ENCODE measurements around the gene EIF4ENIF1.
"Not testable (repeated sequence)": the region's sequence is repeated elsewhere in the genome, so short reads cannot be mapped to it uniquely, and the experiment has no call there.

Gene EIF4ENIF1

DNA sequence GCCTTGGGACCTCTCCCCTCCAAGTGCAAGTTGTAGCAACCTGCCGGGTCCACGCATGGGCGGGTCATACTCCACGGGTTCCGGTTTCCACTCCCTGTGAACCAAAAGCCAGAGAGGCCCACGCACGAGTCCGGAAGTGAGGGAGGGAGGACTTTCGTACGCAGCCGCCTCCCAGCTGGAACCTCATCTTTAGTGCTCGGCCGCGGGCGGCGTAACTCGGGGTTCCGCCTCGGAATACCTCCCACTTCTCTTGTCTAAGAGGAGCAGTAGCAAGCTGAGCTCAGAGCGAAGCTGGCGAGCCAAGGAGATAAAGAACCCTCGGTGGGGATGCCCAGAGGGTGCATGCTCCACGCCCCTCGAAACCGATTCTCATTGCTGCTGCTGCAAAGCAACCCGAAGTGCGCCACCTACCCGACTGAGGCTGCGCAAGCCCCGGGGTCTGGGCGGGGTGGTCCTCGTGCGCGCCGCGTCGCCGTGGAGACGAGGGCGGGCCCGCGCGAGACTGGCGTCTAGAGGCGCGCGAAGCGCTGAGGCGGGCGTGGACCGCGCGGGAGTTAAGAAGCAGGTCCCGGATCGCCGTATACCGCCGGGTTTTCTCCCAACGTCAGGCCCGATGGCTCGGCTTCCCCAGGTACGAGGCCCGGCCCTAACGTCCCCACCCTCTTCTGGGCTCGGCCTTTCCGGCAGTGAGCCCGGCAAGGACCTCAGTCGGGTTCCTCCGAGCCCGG, 6.5 kb upstream of the EIF4ENIF1 start, which contains the start of gene SFI1:
TSS of gene SFI1 (plus strand) at position 530 of the 728 bp plus-strand sequence. CDS start 11,749 bp downstream, outside the sequence.
- peaks cover 17% of the 10 kb centered on the region for H3K4me1 ChIP-seq (ENCODE audit: low read length)
- peaks cover 35% of the 10 kb centered on the region for H3K79me2 ChIP-seq (ENCODE audit: low read length)
- no peaks in the 10 kb centered on the region for H3K9me3 ChIP-seq (replicated peaks; ENCODE audit: insufficient read depth, low read length)
- peak within 1 kb of the TSS; percentile 96 for H3K4me3 ChIP-seq (ENCODE audit: low read length)
- no peaks in the 10 kb centered on the region for H3K9me2 ChIP-seq (replicated peaks; ENCODE audit: insufficient read depth, low read length)
- peak within 1 kb of the TSS; percentile 79 for H3K4me2 ChIP-seq (ENCODE audit: low read depth, low read length)
- peak within 1 kb of the TSS; percentile 70 for H3K27ac ChIP-seq (ENCODE audit: low read length)
- H3K9ac ChIP-seq (ENCODE audit: low read length): peak within 1 kb of the TSS; percentile 78
- DNase-seq: peak; percentile 96
- H3K27me3 ChIP-seq (replicated peaks; ENCODE audit: insufficient read depth, low read length): no peaks in the 10 kb centered on the region
- H3K36me3 ChIP-seq (replicated peaks; ENCODE audit: insufficient read depth, low read length): no peaks in the 10 kb centered on the region
- TF ChIP-seq CTCF (IDR thresholded peaks at IDR 0.05; ENCODE audit: low read length): peak; percentile 28
- TF ChIP-seq EZH2phosphoT487 (IDR thresholded peaks at IDR 0.05; ENCODE audit: low read length): no peak
- peak within 1 kb of the TSS; percentile 94 for H2AFZ ChIP-seq (ENCODE audit: low read length)
- peaks cover 35% of the 10 kb centered on the region for H3F3A ChIP-seq (ENCODE audit: insufficient read depth, low read length)
- no peaks in the 10 kb centered on the region for H4K20me1 ChIP-seq (ENCODE audit: insufficient read depth, low read length)

DNA sequence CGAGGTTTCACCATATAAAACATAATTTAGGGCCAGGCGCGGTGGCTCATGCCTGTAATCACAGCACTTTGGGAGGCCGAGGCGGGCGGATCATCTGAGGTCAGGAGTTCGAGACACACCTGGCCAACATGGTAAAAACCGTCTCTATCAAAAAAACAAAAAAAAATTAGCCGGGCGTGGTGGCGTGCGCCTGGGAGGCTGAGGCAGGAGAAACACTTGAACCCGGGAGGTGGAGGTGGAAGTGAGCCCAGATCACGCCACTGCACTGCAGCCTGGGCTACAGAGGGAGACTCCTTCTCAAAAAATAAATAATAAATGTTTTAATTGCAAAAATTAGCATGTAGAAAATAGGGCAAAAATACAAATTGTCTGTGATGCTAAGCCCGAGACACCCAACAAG, 5.7 kb upstream of the EIF4ENIF1 start:
- TF ChIP-seq EZH2 (optimal IDR thresholded peaks at IDR 0.05; ENCODE audit: low read depth, low read length) (no peak), EZH2phosphoT487 (IDR thresholded peaks at IDR 0.05; ENCODE audit: low read length) (no peak), CTCF (IDR thresholded peaks at IDR 0.05; ENCODE audit: low read length) (no peak)
- H3K4me1 ChIP-seq (ENCODE audit: low read length): peaks cover 23% of the 10 kb centered on the region
- no peaks in the 10 kb centered on the region for H3K9me3 ChIP-seq (replicated peaks; ENCODE audit: insufficient read depth, low read length)
- no peaks in the 10 kb centered on the region for H4K20me1 ChIP-seq (ENCODE audit: insufficient read depth, low read length)
- H3K79me2 ChIP-seq (ENCODE audit: low read length): peaks cover 37% of the 10 kb centered on the region
- H3K4me3 ChIP-seq (ENCODE audit: low read length): peak overlapping the region; percentile 96
- no peak for DNase-seq
- H3F3A ChIP-seq (ENCODE audit: insufficient read depth, low read length): peaks cover 43% of the 10 kb centered on the region
- peak overlapping the region; percentile 94 for H2AFZ ChIP-seq (ENCODE audit: low read length)
- no peaks in the 10 kb centered on the region for H3K27me3 ChIP-seq (replicated peaks; ENCODE audit: insufficient read depth, low read length)
- H3K9ac ChIP-seq (ENCODE audit: low read length): peak overlapping the region; percentile 78; the same call in 1 of the 2 replicates
- H3K9me2 ChIP-seq (replicated peaks; ENCODE audit: insufficient read depth, low read length): no peaks in the 10 kb centered on the region
- peak overlapping the region; percentile 70; the same call in 1 of the 2 replicates for H3K27ac ChIP-seq (ENCODE audit: low read length)
- H3K4me2 ChIP-seq (ENCODE audit: low read depth, low read length): peak overlapping the region; percentile 79; the same call in 1 of the 2 replicates
- no peaks in the 10 kb centered on the region for H3K36me3 ChIP-seq (replicated peaks; ENCODE audit: insufficient read depth, low read length)

GRCh38 chr22:31493355-31493754, 3.7 kb upstream of the EIF4ENIF1 start:
- not testable (repeated sequence) for H3K4me2 ChIP-seq (ENCODE audit: low read depth, low read length); H3K9ac ChIP-seq (ENCODE audit: low read length)

DNA sequence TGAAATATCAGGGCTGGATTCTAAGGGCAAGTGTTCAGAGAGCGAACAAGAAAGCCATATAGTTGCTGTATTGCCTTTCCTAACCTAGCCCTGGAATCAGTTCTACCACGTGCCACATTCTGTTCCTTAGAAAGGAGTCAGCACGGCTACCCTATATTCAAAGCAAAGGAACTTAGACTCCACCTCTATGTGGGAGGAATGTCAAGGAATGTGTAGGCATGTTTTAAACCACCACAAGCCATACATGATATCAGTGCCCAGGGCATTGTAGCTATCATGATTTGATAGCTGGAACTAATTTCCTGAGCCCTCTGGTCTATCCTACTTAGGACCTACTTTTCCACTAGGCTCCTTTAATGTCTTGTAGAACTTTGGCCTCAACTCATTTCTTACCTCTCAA, 2.5 kb upstream of the EIF4ENIF1 start:
- Histone ChIP-seq H3K4me3 (ENCODE audit: low read length) (no peak overlapping the region), H4K20me1 (ENCODE audit: insufficient read depth, low read length) (no peaks in the 10 kb centered on the region), H3K27me3 (replicated peaks; ENCODE audit: insufficient read depth, low read length) (no peaks in the 10 kb centered on the region), H3K4me2 (ENCODE audit: low read depth, low read length) (no peak overlapping the region), H3K36me3 (replicated peaks; ENCODE audit: insufficient read depth, low read length) (0 out of 2 replicates have a peak, but pooled peaks cover 2% of the 10 kb centered on the region), H2AFZ (ENCODE audit: low read length) (no peak overlapping the region), H3K4me1 (ENCODE audit: low read length) (peaks cover 24% of the 10 kb centered on the region), H3K9me3 (replicated peaks; ENCODE audit: insufficient read depth, low read length) (no peaks in the 10 kb centered on the region), H3K79me2 (ENCODE audit: low read length) (peaks cover 32% of the 10 kb centered on the region), H3K9ac (ENCODE audit: low read length) (no peak overlapping the region), H3K27ac (ENCODE audit: low read length) (no peak overlapping the region), H3F3A (ENCODE audit: insufficient read depth, low read length) (peaks cover 56% of the 10 kb centered on the region), H3K9me2 (replicated peaks; ENCODE audit: insufficient read depth, low read length) (no peaks in the 10 kb centered on the region)
- TF ChIP-seq EZH2phosphoT487 (IDR thresholded peaks at IDR 0.05; ENCODE audit: low read length) (no peak), CTCF (IDR thresholded peaks at IDR 0.05; ENCODE audit: low read length) (no peak), EZH2 (optimal IDR thresholded peaks at IDR 0.05; ENCODE audit: low read depth, low read length) (no peak)
- DNase-seq: no peak

More at GRCh38 chr22:31493355-31493754, 3.7 kb upstream of the EIF4ENIF1 start:
- H3K36me3 ChIP-seq (replicated peaks; ENCODE audit: insufficient read depth, low read length); H4K20me1 ChIP-seq (ENCODE audit: insufficient read depth, low read length); H3K27me3 ChIP-seq (replicated peaks; ENCODE audit: insufficient read depth, low read length); H3K27ac ChIP-seq (ENCODE audit: low read length); H3K9me2 ChIP-seq (replicated peaks; ENCODE audit: insufficient read depth, low read length); H3K4me3 ChIP-seq (ENCODE audit: low read length); DNase-seq; H3K9me3 ChIP-seq (replicated peaks; ENCODE audit: insufficient read depth, low read length); H2AFZ ChIP-seq (ENCODE audit: low read length): not testable (repeated sequence)
- Histone ChIP-seq H3K79me2 (ENCODE audit: low read length) (peaks cover 32% of the 10 kb centered on the region), H3F3A (ENCODE audit: insufficient read depth, low read length) (peaks cover 56% of the 10 kb centered on the region), H3K4me1 (ENCODE audit: low read length) (peaks cover 23% of the 10 kb centered on the region)
